Hematopoietic multipotent progenitor cell treated with erythropoietin and hydrocortisone succinate and interleukin-3 and kit ligand, for 15 days (in vitro differentiated cells): ENCODE results near the gene WDR93.
A peak's percentile ranks its signal among the peaks of the same experiment; 100 is the strongest.

ENCODE experiments used
- DNase-seq: peaks from one replicate; pipeline ENCODE4 v3.0.0-alpha.2; 2015; ENCODE audit warnings: low spot score

The WDR93 gene

DNA sequence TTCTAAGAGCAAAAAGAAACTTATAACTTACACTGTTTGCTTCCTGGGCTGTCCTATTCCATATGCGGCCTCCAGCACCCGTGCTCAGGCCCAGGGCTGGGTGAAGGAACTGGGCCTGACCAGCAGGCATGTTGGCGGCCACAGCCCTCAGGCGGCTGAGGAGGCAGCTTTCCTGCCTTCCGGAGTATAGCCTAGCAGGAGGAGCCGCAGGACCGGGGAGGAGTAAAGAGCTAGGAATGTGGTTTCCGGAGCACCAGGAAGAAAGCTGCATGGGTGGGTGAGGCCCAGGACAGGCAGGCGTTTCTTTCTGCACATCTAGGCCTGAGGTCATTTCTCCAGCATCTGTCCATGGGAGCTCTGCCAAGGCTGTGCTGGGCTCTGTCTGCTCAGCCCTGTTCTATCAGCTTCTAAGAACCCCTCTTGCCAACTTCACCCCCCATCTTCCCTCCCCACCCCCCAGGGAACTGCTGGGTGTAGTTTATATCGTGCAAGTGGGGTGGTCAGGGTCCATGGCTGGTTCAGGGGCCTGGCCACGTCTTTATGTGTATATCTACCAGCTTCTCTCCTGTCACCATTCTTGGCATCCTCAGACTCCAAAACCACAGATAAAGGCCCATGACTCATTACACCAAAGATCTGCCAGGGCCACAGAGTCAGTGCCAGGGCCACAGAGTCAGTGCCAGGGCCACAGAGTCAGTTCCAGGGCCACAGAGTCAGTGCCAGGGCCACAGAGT is 27.6 kb upstream of the WDR93 start:
- no peak for DNase-seq

DNA sequence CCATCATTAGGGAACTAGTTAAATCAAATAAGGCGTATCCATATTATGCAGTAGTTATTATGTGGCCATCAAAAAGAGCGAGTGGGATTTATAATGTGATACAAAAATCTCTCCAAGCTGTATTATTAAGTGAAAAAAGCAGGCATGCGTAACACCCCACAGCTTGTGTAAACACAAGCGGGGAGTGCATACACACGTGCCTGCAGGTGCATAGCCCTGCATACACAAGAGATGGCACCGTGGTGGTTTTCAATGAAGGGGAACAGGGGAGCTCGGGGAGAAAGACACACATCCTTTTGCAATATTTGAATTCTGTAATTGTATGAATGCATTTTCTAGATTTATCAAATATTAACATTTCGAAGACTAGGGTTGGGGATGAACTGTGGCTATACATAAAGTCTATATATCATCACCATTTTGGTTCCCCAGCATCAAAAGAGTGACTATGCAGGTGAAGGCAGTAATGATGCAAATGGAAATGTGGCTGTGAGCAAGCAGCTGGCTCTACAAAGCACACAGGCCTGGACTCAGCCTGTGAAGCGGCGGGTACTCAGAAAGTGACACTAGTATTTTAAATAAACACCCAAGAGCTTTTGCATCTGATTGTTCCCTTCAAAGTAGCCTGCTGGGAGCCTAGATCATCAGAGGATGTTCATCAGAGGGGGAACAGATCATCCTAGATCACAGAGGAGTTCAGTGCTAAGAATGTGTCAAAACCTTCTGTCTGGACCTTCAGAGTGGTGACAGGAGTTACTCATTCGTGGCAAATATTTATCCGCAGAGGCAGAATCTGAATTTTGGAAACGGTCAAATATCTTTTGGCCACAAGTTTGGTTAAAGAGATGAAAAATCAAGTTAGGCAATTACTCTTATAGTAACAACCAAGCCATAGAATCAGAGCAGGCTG is 25.9 kb upstream of the WDR93 start:
- no peak for DNase-seq

DNA sequence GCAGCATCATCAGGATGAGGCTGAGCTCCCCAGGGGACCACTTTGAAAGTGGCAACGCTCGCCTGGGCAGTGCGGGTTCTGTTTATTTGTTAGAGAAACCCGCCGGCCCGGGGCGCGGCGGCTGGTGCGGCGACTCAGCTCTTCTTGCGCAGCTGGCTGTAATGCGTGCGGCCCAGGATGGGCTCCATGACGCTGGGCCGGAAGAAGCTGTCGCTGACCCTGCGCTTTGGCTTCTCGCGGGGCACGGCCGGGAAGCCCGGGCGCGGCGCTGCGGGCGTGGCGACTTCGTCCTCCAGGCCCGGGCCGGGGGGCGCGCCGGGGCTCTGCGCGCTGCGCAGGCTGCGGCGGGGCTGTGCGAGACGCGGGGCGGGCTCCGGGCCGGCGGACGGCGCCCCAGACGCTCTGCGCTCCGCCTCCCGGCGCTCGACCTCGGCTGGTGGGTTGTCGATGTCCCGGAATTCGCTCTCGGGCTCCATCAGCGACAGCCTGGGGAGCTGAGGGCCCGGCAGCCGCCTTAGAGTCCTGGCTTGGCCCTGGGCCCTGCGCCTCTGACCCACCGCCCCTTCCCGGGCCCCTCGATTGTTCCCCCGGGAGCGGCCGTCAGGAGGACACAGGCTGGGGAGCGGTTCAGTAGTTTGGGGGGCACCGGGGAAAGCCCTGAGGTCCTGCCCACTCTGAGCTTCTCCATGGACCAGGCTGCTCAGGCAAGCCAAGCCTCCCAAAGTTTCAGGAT is 25.0 kb upstream of the WDR93 start:
- no peak for DNase-seq

DNA sequence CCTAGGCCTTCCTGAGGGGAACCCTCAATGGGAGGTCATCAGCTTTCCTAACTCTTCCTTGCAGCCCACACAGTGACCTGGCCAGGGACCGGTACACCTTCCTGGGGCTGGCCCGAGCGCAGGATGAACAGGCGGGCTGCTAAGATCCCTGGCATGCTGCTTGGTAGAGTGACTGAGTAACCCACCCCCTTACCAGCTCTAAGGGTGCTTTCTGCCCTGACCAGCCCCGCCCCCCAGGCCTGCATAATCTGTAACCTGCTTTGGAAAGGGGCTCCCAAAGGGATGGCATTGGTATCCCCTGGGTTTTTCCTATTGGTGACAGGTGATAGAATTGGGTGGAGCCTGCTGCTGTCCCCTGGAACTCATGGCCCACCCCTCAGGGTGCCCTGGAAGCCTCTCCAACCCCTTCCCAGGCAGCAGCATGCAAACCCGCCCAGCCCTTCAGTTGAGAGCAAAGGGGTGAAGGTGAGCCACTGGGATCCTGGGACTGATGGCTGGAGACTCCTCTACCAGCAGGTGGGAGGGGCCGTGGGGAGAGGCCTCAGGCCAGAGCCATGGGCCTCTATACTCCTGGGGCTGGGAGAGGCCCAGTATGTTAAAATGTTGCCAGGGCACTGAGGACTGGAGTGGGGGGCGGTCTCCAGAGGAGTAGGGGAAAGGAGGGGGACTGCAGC is 24.3 kb upstream of the WDR93 start:
- DNase-seq = no peak

DNA sequence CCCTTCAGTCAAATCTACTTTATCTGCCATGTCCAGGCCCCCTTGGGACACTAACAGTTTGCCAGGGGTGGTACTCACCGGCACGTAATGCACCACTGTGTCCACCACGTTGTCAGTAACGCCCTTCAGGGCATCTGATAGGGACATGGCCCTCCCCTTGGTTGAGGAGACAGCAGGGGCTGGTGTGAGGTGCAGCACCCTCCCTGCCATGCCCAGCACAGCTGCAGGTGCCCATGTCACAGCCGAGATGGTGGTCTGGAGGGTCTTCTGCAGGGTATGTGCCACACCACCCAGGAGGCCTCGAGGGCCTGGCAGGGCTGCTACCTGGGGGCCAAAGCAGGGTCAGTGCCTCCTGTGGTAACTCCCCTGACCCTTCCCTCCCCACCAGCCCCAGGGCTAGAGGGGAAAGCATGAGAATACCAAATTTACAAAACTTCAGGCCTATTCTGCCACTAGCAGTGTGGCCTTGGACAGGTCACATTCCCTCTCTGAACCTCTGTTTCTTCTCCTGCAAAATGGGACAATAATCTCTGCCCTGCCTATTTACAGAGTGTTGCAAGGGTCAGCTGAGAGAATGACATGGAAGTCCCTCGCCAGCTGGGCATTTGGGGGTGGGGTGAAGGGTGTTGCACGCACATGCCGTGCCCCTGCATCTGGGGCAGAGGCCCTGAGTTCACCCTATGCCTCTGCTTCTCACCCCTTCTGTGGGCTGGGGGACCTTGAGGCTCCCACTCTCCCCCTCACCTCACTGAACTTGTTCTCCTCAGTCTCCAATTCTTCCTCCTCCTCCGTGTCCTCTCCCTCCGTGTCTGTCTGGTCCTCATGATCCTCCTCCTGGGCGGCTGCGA is 23.5 kb upstream of the WDR93 start:
- no peak for DNase-seq

DNA sequence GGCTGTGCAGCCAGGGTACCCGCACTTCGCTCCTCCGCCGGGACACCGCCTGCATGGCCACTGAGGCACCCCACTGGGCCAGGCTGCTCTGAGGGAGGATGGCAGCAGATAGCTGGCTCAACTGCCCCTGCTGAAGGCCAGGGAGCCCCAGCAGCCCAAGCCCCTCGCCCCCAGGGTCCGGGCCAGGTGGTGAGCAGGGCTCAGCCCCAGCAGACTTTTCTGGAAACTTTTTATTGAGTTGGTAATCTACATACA is 23.0 kb upstream of the WDR93 start:
- DNase-seq = no peak

DNA sequence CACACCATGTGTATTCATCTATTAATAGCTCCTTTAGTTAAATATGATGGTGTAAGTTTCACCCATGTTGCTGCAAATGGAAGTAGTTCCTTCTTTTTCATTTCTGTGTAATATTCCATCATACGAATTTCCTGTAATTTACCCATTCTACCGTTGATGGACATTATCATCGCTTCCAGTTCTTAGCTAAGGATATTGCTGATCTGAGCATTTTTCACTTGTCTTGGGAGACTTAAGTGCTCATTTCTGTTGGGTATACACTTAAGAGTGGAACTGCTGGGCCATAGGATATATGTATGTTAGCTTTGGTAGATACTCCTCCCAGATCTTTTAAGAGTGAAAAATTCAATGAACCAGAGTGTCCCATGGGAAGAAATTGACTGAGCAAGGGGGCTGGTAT is 22.4 kb upstream of the WDR93 start:
- no peak for DNase-seq

DNA sequence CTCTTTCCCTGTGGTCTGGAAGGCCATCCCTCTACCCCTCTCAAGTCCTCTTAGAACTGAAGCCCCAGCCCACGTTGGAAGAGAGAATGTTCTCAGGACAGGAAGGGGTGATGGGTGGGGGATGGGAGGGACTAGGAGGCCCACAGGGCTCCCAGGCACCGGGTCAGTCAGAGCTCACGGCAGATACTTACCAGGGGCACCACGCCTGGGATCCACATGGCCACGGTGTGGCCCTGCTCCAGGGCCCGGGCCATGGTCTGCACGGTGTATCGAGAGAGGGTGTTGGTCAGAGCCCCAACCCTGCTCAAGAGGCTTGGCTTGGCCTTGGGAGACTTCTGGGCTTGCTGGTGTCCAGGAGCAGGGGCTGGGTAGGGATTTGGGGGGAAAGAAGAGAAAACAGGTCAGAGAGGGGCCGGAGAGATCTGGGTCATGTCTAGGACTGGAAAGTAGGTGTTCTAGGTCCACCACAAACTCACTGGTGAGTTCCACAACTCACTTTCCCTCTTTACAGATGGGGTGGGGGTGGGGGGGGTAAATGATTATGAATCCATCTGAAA is 21.2 kb upstream of the WDR93 start:
- DNase-seq = no peak

DNA sequence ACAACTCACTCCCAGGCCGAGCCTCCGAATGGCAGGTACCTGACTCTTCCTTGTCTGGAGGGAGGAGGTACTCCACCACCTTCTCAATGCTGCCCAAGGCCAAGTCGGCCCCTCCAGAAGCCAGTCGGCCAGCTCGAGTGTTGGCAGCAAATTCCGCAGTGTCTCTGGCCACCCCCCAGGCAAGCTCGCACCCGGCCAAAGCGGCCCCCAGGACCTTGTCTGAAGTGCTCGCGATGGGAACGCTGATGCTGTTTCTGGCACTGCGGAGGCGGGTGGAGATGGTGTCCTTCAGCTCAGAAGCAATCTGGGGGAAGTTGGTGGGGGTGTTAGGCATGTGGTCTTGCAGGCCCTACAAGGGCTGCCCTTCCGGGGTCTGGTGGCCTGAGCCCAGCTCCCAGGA is 20.7 kb upstream of the WDR93 start:
- no peak for DNase-seq

DNA sequence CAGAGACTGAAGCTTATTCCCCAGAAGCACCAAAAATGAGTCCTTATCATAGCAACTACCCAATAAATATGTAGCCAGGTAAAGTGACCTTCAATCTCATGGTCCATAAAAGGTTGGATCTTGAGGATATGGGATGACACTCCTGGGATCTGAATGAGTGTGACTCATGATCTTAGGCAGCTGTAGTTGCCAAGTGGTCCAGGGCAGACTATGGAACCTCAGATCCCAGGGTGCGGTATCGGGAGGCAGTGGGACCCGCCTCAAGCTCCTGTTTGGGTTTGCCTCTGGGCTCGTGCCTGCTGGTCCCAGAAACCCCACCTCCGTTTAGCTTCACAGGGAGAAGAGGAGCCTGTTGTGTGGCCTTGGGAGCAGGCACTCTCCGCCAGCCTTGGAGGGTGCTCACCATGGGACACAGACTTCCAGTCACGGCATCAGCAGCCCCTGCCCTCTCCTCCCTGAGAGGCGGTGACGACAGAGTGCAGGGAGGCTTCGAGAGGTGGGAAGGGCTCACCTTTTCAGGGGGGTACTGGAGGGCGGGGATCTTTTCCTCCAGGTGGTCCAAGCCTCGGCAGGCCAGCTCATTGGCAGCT is 19.5 kb upstream of the WDR93 start:
- DNase-seq = no peak

DNA sequence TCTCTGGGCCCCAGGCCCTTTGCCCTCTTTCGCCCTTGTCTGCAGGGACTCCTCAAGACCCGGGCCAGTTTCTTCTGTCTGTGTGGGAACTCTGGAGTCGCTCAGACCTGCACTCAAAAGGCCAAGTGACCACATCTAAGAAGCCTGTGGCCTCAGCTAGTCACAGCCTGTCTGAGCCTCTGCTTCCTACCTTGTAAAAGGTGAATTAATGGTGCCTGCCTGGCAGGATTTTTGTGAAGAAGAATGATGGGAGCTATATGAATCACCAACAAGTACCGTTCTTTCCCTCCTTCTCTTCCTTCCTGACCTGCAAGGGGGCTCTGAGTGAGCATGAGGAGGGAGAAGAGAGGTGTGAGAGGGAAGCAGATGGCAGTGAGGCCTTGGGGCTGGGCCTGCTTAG is 18.9 kb upstream of the WDR93 start:
- DNase-seq = no peak

DNA sequence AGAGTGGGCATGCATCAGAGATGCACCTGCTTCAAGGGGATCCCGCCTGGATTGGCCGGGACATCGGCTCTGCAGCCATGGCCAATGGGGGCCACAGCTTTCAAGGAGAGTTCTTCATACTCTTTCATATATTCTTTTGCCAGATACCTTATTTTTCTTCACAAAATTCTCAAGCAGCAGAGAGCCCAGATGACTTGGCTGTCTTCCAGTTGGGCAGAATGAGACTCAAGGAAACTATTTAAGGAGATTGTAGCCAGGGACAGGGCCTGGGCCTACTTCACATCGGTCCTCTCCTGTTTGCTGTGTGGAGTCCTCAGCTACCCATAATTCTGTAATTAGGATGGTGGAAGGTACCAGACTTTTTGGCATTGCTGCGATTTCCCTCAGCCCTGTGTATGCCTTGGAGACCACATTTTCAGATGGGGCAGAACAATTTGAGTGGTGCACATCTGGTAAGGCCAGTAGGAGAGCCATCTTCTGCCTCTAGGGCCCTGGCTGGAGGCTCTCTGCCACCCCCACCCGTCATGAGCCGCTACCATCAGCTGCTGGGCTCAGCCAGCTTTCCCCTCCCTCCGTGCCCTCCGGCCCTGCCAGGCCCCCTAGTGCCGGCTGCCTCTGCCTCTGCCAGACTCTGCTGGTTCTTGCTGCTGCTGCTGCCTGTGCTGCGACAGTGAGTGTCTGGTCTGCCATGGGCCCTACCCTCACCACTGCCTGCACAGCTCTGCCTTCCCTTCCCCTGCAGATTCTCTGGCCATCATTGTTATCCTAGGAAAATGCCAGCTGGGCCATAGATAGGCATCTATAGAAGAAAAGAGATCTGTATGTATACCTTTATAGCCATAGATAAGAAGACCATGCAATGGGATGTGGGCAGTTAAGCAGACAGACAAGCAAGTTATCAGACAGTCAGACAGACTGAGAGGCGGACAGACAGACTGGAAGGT is 18.1 kb upstream of the WDR93 start:
- DNase-seq = no peak

DNA sequence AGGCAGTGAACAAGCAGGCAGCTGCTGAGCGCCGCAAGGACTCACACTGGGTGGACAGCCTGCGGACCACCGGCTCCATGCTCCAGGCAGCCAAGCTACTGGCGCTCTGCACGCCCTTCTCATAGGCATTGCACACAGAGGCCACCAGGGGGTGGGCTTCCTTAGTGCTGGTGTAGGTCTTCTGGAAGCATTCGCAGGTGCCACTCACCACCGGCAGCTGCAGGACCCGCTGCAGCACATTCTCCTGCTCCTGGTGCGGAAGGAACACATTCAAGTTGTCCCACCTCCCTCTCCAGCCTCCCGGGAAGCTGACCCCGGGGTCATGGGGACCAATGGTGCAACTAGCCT is 17.5 kb upstream of the WDR93 start:
- peak; percentile 15 for DNase-seq

DNA sequence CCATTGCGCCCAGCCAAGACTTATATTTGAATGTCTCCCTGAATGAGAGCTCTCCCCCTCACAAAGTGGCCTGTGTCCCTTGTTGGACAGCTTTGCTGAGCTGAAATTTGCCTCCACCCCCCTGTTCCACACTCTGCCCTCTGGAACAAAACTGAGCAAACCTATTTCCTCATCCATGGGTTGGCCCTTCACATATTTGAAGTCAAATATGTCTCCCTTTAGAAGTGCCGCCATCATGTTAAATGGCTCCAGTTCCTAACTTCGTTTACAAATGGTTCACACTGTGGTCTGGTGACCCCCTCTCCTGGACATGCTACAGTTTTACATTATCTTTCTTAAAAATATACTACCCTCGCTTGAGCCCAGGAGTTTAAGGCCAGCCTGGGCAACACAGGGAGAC is 16.1 kb upstream of the WDR93 start:
- no peak for DNase-seq

DNA sequence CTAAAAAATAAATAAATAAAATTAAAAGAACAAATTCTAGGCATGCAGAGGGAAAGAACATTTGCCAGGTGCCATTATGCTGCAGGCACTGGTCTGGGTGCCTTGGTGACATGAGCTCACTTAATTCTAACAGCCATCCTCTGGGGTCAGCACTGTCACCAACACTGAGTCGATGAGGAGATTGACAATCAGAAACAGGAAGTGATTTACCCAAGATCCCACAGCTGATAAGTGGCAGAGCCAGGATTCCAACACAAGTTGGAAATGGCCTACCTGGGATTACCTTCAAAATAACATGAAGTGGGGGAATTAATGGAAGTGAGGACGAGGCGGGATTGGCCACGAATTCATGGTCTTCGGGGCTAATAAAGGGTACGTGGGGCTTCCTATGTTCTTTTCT is 15.0 kb upstream of the WDR93 start:
- DNase-seq = no peak

DNA sequence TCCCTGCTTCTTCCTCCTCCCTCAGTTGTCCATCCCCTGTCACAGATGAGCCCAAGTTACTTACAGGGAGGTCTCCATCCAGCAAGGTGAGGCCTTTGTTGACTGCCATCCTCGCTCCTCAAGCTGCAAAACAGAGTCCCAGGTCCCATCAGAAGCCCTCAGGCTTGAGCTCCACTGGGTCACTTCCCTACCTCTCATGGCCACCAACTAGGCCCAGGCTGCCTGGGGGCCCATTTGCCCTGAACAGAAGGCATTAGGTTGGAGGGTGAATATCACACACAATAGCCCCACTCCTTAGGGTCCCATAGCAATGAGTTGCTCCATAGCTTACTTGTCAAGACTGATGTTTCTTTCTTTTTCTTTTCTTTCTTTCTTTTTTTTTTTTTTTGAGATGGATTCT is 13.2 kb upstream of the WDR93 start:
- DNase-seq = no peak

DNA sequence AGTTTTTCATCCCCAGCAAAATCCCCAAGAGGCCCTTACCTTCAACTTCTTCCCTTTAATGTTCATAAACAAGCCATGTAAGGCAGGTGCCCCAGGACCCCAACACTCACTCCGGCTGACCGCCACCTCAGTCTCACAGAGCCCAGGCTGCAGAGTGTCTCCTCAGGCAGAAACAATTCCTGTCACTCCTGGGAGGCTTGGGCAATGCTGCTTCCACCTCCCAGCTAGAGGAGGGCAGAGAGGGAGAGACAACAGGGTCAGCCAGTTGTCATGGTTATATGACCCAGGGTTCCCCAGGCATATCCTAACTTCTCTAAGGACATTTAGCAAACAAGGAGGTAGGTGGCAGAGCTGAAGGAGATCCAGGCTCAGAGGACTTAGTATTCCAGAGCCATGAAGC is 11.4 kb upstream of the WDR93 start, which contains the start of gene PLIN1:
TSS of gene PLIN1 (minus strand) at position 156 of the 400 bp plus-strand sequence. CDS start 1,878 bp downstream, outside the sequence.
- no peak for DNase-seq

DNA sequence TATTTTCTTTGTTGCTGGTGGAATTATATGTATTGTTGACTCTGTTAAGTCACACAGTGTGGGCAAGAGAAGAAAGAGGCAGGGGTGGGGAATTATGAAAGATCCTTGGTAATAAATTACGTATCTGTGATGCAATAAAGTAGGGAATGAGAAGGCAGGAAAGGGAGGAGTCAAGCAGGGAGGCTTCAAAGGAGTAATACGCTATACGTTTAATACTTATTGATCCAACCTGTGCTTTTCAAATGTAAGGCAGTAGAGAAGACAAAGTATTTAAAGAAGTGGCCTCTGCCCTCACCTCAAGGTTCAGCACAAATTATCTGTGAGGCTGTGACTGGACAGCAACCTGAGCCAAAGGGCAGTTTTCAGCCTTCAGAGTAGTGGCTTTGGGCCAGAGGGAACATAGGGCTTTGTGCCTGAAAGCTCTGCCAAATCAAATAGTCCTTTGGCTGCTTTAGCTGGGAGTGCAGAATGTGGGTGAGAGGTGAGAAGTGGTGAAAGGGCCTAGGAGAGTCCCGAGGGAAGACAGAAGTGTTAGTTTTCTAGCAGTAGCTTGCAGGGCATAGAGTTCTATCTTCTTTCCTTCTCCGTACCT is 10.2 kb upstream of the WDR93 start:
- no peak for DNase-seq

DNA sequence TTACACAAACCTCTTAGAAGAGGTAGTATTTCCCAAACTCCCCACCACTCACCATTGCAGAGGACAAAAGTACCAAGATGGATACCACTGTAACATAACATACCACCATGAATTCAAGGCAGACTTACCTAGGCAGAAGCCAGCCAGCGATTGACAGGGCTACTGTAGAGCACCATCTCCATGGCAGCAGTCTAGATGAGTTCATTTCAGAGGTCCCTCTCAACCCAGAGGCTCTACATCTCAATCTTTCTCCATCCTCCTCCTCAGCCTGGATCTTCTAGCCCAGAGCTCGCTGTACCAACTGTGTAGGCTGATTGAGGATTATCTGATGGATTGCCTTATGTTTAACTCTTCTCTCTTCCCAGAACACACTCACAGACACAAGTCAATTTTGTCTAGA is 9.5 kb upstream of the WDR93 start:
- DNase-seq = no peak
